Tibial nerve (tissue), 3 donors: ENCODE measurements around the gene HMCN2.

Experiments
- POLR2A ChIP-seq, 2 donors: fragments of 450-650 bp; IDR thresholded peaks; one replicate each; pipeline ENCODE4 v1.6.1; 2017; ENCODE audit warnings: antibody characterized with exemption in 2 of 2, mild to moderate bottlenecking in 2 of 2, moderate library complexity in 2 of 2
- TF ChIP-seq, protein P1 (sequence below), 5 experiments: fragments of 200-600 bp in 3 of 5; fragments of 450-650 bp in 2 of 5; sonication (generic) in 3 of 5; IDR thresholded peaks; one replicate each; pipeline ENCODE4 v1.5.1; 2016 to 2019; ENCODE audit warnings: antibody characterized with exemption in 5 of 5, mild to moderate bottlenecking in 3 of 5, moderate library complexity in 2 of 5

DNA sequence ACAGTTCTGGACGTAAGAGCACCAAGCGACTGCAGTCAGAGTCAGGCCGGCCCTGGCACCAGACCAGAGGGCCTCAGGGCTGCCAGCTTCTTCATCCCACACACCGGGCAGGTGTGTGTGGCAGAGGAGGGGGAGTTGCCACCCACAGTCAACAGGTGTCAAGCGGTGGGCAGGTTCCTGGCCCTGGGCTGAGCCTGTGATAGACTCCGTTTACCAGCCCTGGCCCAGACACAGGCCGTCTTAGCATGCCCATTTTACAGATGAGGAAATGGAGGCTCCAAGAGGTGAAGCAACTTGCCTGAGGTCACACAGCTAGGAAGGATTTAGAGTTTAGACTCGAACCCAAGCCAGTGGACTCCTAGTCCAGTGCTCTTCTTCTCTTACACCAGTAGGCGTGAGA lies 71.8 kb downstream of the HMCN2 start:
- TF ChIP-seq, protein P1, sequence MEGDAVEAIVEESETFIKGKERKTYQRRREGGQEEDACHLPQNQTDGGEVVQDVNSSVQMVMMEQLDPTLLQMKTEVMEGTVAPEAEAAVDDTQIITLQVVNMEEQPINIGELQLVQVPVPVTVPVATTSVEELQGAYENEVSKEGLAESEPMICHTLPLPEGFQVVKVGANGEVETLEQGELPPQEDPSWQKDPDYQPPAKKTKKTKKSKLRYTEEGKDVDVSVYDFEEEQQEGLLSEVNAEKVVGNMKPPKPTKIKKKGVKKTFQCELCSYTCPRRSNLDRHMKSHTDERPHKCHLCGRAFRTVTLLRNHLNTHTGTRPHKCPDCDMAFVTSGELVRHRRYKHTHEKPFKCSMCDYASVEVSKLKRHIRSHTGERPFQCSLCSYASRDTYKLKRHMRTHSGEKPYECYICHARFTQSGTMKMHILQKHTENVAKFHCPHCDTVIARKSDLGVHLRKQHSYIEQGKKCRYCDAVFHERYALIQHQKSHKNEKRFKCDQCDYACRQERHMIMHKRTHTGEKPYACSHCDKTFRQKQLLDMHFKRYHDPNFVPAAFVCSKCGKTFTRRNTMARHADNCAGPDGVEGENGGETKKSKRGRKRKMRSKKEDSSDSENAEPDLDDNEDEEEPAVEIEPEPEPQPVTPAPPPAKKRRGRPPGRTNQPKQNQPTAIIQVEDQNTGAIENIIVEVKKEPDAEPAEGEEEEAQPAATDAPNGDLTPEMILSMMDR (IDR thresholded peaks at IDR 0.05): no peak
- TF ChIP-seq POLR2A (IDR thresholded peaks at IDR 0.05): no peak
